Left ventricle myocardium inferior (tissue), 1 donor: ENCODE measurements around the gene FAM78B. TPM values are rescaled to one million over a fixed set of nuclear protein-coding genes. Genes with fewer than 3 reads are reported as not detected.

ENCODE experiments used
- DNase-seq: peaks from one replicate; pipeline ENCODE4 v3.0.0-alpha.2; 2020
- H3K27ac ChIP-seq: fragments of 200-600 bp; replicated peaks from 2 replicates; pipeline ENCODE4 v1.8.0; 2021
- H3K27me3 ChIP-seq: fragments of 200-600 bp; 2 replicates; pipeline ENCODE4 v1.8.0; 2021; ENCODE audit warnings: low read depth
- H3K36me3 ChIP-seq: fragments of 200-600 bp; 2 replicates; pipeline ENCODE4 v1.8.0; 2021
- H3K4me1 ChIP-seq: fragments of 200-600 bp; 2 replicates; pipeline ENCODE4 v1.8.0; 2021
- H3K4me3 ChIP-seq: fragments of 200-600 bp; 2 replicates; pipeline ENCODE4 v1.8.0; 2021; ENCODE audit warnings: mild to moderate bottlenecking, moderate library complexity
- H3K9me3 ChIP-seq: fragments of 200-600 bp; replicated peaks from 2 replicates; pipeline ENCODE4 v1.8.0; 2021
- CTCF ChIP-seq: fragments of 200-600 bp; IDR thresholded peaks from 2 replicates; pipeline ENCODE4 v1.8.0; 2021; ENCODE audit warnings: antibody characterized with exemption, mild to moderate bottlenecking, borderline replicate concordance
- intact Hi-C: fragments of 100-400 bp; cut with micrococcal nuclease; formaldehyde crosslinking; loops from one replicate; pipeline ENCODE4 v1.11.0; 2022
- total RNA-seq: library from RNA; stranded (reverse); fragmentation: NEBNext Ultra II Directional; extraction: Animal tissue kit (Norgen Biotek cat#: 25700); gene quantifications from one replicate; pipeline ENCODE4 v1.2.1, GENCODE V29; 2021
- donor health status: DM: no; HTN: yes; CAD: no; lungs with severe emphysema.

The FAM78B gene
- total RNA-seq, 1 donor from 2014 or later: 4.5 TPM

DNA sequence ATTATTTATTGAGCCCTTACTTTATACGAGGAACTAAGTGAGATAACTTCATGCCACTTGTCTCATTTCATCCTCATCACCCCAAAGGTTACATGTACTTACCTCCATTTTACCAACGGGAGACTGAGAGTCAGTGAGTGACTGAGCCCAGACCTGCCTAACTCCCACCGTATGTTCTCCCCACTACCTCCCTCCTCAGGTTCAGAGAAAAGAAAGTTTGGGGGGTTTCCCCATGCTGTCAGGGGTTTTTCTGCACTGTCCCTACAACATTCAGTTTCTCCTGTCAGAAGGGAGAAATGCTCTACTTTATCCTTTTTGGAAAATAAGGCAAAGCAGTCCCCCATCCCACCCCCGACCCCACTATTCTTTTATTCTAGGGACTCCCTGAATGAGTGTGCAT lies 32.9 kb downstream of the FAM78B start:
- no peaks in the 10 kb centered on the region for H3K4me1 ChIP-seq
- H3K27ac ChIP-seq: no peak overlapping the region
- DNase-seq: no peak
- TF ChIP-seq CTCF: no peak
- H3K36me3 ChIP-seq: peaks cover 10% of the 10 kb centered on the region
- intact Hi-C loops: no loop called here
- peaks cover 10% of the 10 kb centered on the region for H3K9me3 ChIP-seq
- H3K27me3 ChIP-seq: no peaks in the 10 kb centered on the region
- H3K4me3 ChIP-seq: no peak overlapping the region

DNA sequence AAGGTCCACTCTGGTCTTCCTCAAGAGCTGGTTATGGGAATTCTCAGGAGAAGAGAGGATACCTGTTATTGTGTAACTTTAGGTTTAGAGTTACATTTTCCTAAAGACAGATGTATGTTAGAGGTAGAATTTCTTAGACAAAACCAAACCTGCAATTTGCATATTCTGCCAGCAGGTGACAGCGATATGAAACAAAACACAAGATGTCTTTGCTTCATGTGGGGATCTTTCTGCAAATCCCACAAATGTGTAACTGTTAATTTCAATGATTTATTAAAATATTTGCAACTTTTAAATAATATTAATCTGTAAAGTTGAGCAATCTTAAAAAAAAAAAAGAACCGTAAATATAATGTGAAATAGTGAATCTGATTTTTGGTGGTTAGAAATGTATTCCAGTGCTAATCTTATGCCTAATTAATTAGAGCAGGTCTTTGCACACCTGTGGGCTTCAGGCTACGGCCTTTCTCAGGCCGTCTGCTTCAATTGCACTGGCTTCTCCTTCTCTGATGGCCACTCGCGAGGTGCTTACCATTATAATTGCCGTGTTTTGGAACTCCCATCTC lies 33.4 kb downstream of the FAM78B start:
- peak; percentile 25 for TF ChIP-seq CTCF
- intact Hi-C loops: no loop called here
- Histone ChIP-seq H3K4me3 (no peak overlapping the region), H3K27me3 (no peaks in the 10 kb centered on the region), H3K9me3 (peaks cover 10% of the 10 kb centered on the region), H3K36me3 (peaks cover 10% of the 10 kb centered on the region), H3K27ac (no peak overlapping the region), H3K4me1 (no peaks in the 10 kb centered on the region)
- DNase-seq: no peak

- intact Hi-C loops: no loop called here
Observed at GRCh38 chr1:166132496-166132895, 34.3 kb downstream of the FAM78B start.

GRCh38 chr1:166129006-166129405 lies 37.8 kb downstream of the FAM78B start:
- no peak overlapping the region for H3K4me3 ChIP-seq
- no peak for DNase-seq
- intact Hi-C loops: no loop called here

More at GRCh38 chr1:166132496-166132895, 34.3 kb downstream of the FAM78B start:
- TF ChIP-seq CTCF: no peak
- H3K27ac ChIP-seq: no peak overlapping the region
- no peaks in the 10 kb centered on the region for H3K4me1 ChIP-seq
- H3K4me3 ChIP-seq: no peak overlapping the region
- peaks cover 10% of the 10 kb centered on the region for H3K9me3 ChIP-seq
- no peak for DNase-seq
- peaks cover 10% of the 10 kb centered on the region for H3K36me3 ChIP-seq
- no peaks in the 10 kb centered on the region for H3K27me3 ChIP-seq

GRCh38 chr1:166128195-166128594 lies 38.6 kb downstream of the FAM78B start:
- no peak overlapping the region for H3K4me3 ChIP-seq
- TF ChIP-seq CTCF: no peak
- no peak for DNase-seq
- H3K27ac ChIP-seq: no peak overlapping the region
- intact Hi-C loops: no loop called here
- H3K27me3 ChIP-seq: no peaks in the 10 kb centered on the region
- H3K4me1 ChIP-seq: no peaks in the 10 kb centered on the region
- peaks cover 5% of the 10 kb centered on the region for H3K9me3 ChIP-seq
- H3K36me3 ChIP-seq: peaks cover 10% of the 10 kb centered on the region

More at GRCh38 chr1:166129006-166129405, 37.8 kb downstream of the FAM78B start:
- Histone ChIP-seq H3K4me1 (no peaks in the 10 kb centered on the region), H3K9me3 (peaks cover 10% of the 10 kb centered on the region), H3K36me3 (peaks cover 10% of the 10 kb centered on the region), H3K27me3 (no peaks in the 10 kb centered on the region), H3K27ac (no peak overlapping the region)
- TF ChIP-seq CTCF: no peak
